WTC11 (cell line): Measurements from ENCODE around the gene ATXN7.

Experiments
- KAT7 ChIP-seq: sonication (generic); formaldehyde crosslinking; IDR thresholded peaks from 2 replicates; pipeline ENCODE4 v1.8.1; 2023; ENCODE audit warnings: missing genetic modification reagents, mild to moderate bottlenecking, borderline replicate concordance
- NR3C1 ChIP-seq: sonication (generic); formaldehyde crosslinking; conservative IDR thresholded peaks from 2 replicates; pipeline ENCODE4 v1.8.1; 2023; ENCODE audit warnings: low read depth, mild to moderate bottlenecking, missing genetic modification reagents
- TEAD1 ChIP-seq: sonication (generic); formaldehyde crosslinking; IDR thresholded peaks from 2 replicates; pipeline ENCODE4 v1.8.0; 2022; ENCODE audit warnings: mild to moderate bottlenecking, missing genetic modification reagents
- TF ChIP-seq, protein P1 (sequence below): sonication (generic); formaldehyde crosslinking; IDR thresholded peaks from 2 replicates; pipeline ENCODE4 v1.8.1; 2023; ENCODE audit warnings: mild to moderate bottlenecking, missing genetic modification reagents, moderate library complexity
- TF ChIP-seq, protein P2 (sequence below): fragments of 200-600 bp; IDR thresholded peaks from 2 replicates; pipeline ENCODE4 v1.8.0; 2022; ENCODE audit warnings: antibody characterized with exemption

DNA sequence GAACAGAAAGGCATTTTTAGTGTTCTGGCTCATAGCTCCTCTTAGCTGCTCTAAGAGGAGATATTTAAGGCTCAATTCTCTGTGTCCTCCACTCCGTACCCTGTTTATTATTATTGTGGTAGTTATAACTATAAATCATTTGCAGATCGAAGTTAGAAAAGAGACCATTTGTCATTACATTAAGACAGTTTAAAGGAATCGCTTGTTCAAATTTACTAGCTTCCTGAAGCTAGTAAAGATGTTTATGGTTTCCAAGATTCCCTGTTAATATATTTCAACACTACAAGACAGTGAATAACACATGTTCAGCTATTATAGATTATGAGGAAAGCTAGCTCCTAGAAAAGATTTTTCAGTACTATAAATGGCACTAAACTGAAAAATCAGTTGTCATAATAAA lies 12.6 kb downstream of the ATXN7 start:
- TF ChIP-seq NR3C1 (CRISPR knock-in tag) (no peak), KAT7 (no peak), TEAD1 (CRISPR knock-in tag) (no peak)
- TF ChIP-seq, protein P1, sequence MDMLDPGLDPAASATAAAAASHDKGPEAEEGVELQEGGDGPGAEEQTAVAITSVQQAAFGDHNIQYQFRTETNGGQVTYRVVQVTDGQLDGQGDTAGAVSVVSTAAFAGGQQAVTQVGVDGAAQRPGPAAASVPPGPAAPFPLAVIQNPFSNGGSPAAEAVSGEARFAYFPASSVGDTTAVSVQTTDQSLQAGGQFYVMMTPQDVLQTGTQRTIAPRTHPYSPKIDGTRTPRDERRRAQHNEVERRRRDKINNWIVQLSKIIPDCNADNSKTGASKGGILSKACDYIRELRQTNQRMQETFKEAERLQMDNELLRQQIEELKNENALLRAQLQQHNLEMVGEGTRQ (CRISPR knock-in tag) = no peak
- TF ChIP-seq, protein P2, sequence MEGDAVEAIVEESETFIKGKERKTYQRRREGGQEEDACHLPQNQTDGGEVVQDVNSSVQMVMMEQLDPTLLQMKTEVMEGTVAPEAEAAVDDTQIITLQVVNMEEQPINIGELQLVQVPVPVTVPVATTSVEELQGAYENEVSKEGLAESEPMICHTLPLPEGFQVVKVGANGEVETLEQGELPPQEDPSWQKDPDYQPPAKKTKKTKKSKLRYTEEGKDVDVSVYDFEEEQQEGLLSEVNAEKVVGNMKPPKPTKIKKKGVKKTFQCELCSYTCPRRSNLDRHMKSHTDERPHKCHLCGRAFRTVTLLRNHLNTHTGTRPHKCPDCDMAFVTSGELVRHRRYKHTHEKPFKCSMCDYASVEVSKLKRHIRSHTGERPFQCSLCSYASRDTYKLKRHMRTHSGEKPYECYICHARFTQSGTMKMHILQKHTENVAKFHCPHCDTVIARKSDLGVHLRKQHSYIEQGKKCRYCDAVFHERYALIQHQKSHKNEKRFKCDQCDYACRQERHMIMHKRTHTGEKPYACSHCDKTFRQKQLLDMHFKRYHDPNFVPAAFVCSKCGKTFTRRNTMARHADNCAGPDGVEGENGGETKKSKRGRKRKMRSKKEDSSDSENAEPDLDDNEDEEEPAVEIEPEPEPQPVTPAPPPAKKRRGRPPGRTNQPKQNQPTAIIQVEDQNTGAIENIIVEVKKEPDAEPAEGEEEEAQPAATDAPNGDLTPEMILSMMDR = no peak
